HG02970 (cell line): ENCODE results near the gene SLC37A1.

ENCODE experiments used
- ATAC-seq: cut with Tn5 transposase; IDR thresholded peaks from one replicate; pipeline ENCODE4 v1.9.1; 2021; ENCODE audit warnings: mild to moderate bottlenecking, moderate library complexity, moderate number of reproducible peaks; ENCODE audit not compliant: unreplicated experiment, low FRiP score

SLC37A1 gene

GRCh38 chr21:42540396-42540795 lies 26.7 kb downstream of the SLC37A1 start:
- ATAC-seq, result no peak

DNA sequence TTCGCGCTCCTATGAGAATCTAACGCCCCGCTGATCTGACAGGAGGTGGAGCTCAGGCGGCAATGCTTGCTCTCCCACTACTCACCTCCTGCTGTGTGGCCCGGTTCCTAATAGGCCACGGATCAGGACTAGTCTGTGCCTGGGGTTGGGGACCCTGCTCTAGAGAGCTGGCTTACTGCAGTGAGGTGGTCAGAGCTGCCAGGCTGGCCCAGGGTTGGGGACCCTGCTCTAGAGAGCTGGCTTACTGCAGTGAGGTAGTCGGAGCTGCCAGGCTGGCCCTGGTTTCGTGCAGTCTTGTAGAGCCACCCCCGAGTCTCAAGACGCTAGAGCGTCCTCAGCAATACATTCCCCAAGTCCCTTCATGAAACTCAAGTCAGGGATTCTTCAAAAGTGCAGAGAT lies 27.5 kb downstream of the SLC37A1 start:
- no peak for ATAC-seq

GRCh38 chr21:42541618-42542017 lies 28.0 kb downstream of the SLC37A1 start:
- no peak for ATAC-seq

GRCh38 chr21:42542196-42542595 lies 28.5 kb downstream of the SLC37A1 start:
- no peak for ATAC-seq

DNA sequence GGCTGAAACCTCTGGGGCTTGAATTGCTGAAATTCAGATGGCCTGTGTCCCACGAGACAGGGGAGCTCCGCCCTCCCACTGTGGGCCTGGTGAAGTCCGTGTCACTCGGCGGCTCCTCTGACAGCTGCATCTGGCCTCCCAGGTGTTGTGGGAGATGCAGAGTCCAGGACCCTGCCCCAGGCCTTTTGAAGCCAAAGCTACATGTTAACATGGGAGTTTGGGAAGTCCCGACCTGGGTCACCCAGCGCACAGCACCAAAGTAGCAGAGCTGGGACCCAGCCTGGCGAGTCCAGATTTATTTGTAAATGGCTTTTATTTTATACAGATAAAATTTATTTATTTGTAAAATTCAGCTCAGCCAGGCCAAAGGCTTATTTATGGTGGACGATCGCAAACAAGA lies 28.9 kb downstream of the SLC37A1 start:
- no peak for ATAC-seq

DNA sequence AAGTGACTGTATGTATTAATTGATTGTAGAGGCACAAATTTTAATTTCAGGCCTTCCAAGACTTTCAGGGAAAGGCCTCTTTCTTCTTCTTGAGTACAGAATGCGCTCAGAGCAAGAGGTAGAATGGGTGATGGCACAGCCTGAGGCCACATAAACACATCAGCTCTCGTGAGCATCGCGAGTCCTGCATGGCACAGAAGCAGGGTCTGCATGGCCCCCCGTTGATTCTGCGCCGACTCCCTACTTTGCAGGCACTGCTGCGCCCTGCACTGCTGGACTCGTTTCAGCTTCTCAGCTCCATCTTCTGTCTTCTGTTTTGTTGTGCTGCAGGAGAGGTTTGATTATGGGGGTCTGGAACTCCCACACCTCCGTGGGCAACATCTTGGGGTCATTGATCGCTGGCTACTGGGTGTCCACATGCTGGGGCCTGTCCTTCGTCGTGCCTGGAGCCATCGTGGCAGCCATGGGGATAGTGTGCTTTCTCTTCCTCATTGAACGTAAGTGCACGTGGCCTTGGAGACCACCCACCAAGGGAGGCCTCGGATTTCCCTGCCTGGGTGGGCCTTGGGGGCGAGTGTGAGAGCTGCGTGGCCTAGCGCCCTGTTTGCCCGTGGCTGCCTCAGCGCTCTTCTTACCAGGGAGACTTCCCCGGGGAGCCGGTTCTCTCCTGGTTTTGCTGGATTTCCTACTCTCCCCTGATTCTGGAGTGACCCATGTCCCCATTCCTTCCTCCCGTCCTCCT lies 29.6 kb downstream of the SLC37A1 start:
- ATAC-seq, result no peak

- ATAC-seq, result no peak
Measured at GRCh38 chr21:42544544-42544943, 30.9 kb downstream of the SLC37A1 start.

- ATAC-seq, result no peak
Measured at GRCh38 chr21:42545317-42545716, 31.7 kb downstream of the SLC37A1 start.

DNA sequence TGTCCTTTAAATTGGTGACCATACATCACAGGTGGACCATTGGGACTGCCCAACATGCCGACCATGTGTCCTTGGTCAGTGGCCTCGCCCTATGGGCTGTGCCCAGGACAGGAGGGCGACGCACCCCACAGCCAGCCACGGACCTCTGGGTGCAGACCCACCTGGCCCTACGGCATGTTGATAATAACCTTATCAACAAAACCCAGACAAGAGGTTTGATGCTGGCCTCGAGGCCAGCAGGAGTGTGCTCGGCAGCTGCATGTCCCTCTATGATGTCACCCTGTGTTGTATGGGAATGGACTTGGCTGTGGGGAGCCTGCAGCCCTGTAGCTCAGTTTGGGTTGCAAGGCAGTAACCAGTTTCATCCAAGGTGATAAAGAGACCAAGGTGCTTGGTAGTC lies 32.1 kb downstream of the SLC37A1 start:
- no peak for ATAC-seq

DNA sequence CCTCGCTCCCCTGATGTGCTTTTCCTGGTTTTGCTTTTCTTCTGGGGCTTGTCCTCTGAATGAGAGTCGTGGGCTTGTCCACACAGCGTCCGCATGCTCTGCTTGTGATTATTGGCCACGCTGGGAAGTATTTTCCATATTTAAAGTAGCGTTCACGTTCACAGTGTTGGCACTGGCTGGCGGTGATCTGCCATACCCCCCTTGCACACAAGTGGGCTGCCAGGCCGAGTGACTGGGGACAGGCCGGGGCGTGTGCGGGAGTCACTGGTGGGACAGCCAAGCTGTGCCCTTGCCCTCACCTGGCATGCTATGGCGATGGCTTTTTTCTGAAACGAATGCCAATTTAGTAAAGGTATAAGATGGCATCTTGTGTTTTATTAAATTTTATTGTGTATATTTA lies 32.8 kb downstream of the SLC37A1 start:
- ATAC-seq, result no peak

GRCh38 chr21:42547001-42547905 lies 33.6 kb downstream of the SLC37A1 start:
- ATAC-seq, result no peak

DNA sequence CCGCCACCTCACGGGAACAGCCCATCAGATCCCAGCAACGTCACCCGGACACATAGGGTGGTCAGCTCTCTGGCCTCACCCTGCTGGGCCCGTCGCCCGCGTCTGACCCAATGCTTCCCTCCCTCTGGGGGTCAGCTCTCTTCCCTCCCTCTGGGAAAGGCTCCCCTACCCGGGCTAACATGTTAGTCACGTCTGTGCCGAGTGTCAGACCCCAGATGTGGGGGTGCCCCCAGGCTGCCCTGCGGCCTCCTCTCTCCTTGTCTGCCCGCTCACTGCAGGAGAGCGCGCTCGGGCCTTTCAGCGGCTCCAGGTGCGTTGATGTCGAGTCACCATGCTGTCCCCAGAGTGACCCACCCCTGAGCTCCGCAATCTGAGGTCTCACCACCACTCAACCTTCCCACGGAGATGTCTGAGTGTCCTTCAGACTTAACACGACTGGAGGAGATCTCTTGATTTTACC lies 34.3 kb downstream of the SLC37A1 start:
- no peak for ATAC-seq

DNA sequence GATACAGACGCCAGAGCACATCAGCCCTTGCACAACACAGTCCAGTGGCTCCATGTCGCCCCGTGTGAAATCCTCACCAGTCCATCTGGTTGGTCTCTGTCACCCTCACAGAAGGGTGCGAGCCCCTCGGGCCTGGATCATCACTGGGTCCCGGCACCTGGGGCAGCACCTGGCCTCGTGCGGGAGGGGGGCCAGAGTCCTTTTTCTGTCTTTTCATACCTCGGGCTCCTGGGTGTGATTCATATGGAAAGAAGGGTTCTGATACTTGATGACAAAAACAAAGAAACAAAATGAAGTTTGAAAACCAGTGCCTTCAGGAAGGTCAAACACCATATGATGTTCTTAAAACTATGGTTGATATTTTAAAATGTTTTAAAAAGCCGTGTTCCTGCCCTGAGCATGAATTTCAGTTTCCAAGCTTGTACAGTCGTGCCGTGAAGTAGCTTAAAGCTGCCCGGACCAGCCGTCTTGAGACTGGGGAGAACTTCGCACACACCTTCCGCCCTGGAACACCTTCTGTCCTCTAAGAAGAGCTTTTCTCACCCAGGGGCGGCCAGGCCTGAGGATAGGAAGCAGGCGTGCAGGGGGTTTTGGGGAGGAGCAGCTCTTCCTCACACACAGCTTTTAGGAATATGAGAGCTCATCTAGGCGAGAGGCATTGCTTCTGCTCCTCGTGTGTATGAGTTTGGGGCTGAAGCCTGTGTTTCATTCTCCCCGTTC lies 35.2 kb downstream of the SLC37A1 start:
- no peak for ATAC-seq

DNA sequence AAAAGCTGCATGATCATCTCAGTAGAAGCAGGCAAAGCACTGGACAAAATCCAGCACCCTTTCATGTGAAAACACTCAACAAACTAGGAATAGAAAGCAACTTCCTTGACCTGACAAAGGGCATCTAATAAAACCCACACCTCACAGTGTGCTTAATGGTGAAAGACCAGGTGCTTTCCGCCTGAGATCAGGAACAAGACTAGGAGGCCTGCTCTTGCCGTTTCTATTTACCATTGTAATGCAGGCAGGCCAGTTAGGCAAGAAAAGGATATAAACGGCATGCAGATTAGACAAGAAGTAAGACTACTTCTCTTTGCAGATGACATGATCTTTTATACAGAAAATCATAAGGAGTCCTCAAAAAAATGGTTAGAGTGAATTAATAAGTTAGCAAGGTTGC lies 37.2 kb downstream of the SLC37A1 start:
- ATAC-seq, result no peak

GRCh38 chr21:42552407-42553336 lies 39.0 kb downstream of the SLC37A1 start:
- ATAC-seq, result no peak

- no peak for ATAC-seq
Measured at GRCh38 chr21:42553435-42553834, 39.8 kb downstream of the SLC37A1 start.

- ATAC-seq, result no peak
Measured at GRCh38 chr21:42554251-42554961, 40.8 kb downstream of the SLC37A1 start.

GRCh38 chr21:42555756-42556438 lies 42.2 kb downstream of the SLC37A1 start:
- no peak for ATAC-seq

DNA sequence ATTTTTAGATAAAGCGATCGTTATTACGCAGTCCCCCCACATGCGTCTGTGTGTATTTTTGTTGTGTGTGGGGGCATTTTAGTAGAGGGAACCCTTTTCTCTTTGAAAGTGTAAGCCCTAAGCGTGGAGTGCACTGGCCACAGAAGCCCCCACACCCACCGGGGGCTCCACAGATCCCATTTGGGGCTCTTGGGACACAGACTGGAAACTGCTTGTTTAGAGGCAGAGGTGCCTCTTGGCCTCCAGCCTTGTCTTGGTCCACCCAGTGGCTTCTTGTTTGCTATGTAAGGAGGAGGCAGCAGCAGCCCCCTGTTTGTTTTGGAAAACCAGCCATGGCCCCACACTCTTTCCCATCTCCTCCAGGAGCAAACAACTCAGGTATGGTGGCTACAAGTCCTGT lies 42.8 kb downstream of the SLC37A1 start:
- ATAC-seq, result no peak
